22Rv1 (cell line): ENCODE data around the gene ARIH1.

Experiments
- ZFX ChIP-seq: fragments of 450-650 bp; IDR thresholded peaks from 2 replicates; pipeline ENCODE4 v1.6.1; 2017; ENCODE audit warnings: antibody characterized with exemption, borderline replicate concordance
- TF ChIP-seq, protein P1 (sequence below): fragments of 450-650 bp; IDR thresholded peaks from 2 replicates; pipeline ENCODE4 v1.5.1; 2017; ENCODE audit warnings: mild to moderate bottlenecking

DNA sequence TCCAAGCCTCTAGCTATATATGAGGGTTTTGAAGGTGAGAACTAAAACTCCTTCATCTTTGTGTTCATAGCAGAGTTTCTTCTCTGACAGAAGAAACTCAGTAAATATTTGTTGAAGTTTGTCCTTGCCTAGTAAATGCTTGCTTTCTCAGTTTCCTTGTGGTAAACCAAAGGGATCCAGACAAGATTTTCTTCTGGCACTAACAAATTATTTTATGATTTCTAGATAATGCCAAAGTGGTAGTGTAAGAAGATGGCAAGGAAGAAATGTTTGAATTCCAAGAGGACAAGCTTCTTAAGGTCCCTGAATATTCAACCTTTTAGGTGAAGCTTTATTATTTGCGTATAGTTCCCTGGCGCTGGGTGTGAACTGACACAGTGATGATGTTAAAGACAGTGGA is 14.4 kb downstream of the ARIH1 start:
- TF ChIP-seq, protein P1, sequence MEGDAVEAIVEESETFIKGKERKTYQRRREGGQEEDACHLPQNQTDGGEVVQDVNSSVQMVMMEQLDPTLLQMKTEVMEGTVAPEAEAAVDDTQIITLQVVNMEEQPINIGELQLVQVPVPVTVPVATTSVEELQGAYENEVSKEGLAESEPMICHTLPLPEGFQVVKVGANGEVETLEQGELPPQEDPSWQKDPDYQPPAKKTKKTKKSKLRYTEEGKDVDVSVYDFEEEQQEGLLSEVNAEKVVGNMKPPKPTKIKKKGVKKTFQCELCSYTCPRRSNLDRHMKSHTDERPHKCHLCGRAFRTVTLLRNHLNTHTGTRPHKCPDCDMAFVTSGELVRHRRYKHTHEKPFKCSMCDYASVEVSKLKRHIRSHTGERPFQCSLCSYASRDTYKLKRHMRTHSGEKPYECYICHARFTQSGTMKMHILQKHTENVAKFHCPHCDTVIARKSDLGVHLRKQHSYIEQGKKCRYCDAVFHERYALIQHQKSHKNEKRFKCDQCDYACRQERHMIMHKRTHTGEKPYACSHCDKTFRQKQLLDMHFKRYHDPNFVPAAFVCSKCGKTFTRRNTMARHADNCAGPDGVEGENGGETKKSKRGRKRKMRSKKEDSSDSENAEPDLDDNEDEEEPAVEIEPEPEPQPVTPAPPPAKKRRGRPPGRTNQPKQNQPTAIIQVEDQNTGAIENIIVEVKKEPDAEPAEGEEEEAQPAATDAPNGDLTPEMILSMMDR = no peak
- no peak for TF ChIP-seq ZFX
